Eye (tissue), 1 donor: ENCODE data around the gene DDAH2.

Experiments used
- DNase-seq: peaks from one replicate; pipeline ENCODE4 v3.0.0-alpha.2; 2015

DDAH2 gene, protein sequence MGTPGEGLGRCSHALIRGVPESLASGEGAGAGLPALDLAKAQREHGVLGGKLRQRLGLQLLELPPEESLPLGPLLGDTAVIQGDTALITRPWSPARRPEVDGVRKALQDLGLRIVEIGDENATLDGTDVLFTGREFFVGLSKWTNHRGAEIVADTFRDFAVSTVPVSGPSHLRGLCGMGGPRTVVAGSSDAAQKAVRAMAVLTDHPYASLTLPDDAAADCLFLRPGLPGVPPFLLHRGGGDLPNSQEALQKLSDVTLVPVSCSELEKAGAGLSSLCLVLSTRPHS

DNA sequence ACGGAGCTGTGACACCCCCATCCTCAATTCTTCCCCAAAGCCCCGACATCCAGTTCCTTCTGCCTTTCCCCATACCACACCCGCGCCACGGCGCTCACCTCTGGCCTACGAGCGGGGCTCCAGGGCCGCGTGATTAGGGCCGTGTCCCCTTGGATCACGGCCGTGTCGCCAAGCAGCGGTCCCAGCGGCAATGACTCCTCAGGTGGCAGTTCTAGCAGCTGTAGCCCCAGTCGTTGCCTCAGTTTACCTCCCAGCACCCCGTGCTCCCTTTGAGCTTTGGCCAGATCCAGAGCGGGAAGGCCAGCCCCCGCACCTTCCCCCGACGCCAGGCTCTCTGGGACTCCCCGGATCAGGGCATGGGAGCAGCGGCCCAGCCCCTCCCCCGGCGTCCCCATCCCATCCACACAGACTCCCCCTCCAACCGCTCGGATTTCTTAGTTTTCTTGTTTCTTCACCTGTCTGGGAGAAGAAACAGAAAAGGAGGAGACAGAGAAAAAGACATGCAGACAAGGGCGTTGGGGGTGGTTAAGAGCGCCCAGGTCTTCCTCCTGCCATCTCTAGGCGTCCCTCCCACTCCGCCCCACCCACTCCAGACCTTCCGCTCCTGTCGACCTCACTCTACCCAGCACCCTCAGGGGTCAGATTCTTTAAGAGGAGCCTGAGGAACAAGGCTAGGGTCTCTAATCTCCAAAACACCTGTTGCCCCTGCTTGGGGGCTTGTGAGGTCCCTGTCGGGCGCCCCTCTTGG lies at the start of gene DDAH2:
DDAH2 (minus strand) TSS at position 533 of the 748 bp plus-strand sequence; CDS start at position 395, 138 bp downstream.
- DNase-seq = no peak

DNA sequence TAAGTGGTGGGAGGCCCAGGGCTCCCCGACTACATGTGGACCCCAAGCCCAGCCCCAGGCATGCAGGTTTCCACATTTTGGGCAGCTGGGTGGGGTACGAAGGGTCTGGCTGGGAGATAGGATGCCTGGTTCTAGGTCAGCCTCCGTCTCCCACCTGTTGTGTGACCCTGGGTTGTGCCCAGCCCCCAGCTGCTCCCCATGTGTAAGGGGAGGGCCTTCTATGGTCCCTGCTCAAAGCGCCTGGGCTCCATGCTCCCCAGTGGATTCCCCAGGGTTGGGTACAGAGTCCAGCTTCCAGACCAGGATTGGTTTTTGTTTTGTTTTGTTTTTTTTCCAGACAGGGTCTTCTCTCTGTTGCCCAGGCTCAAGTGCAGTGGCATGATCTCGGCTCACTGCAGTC lies 49.1 kb upstream of the DDAH2 start:
- no peak for DNase-seq

DNA sequence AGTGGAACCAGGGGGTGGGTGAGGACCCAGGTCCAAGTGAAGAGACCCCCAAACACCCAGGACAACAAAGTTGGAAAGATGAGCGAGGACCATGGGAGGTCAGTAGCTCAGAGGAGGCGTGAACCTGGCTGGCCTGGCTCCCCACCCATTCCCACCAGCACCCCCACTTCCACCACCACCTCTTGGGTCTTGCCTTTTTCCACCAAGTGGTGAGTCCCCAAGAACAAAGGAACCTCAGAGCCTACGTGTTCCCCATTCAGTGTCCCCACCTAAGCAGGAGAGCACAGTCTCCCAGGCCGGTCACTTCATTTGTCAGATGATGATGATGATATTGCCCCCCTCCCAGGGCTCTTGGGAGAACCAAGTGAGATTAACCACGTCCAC lies 48.6 kb upstream of the DDAH2 start:
- DNase-seq = no peak

DNA sequence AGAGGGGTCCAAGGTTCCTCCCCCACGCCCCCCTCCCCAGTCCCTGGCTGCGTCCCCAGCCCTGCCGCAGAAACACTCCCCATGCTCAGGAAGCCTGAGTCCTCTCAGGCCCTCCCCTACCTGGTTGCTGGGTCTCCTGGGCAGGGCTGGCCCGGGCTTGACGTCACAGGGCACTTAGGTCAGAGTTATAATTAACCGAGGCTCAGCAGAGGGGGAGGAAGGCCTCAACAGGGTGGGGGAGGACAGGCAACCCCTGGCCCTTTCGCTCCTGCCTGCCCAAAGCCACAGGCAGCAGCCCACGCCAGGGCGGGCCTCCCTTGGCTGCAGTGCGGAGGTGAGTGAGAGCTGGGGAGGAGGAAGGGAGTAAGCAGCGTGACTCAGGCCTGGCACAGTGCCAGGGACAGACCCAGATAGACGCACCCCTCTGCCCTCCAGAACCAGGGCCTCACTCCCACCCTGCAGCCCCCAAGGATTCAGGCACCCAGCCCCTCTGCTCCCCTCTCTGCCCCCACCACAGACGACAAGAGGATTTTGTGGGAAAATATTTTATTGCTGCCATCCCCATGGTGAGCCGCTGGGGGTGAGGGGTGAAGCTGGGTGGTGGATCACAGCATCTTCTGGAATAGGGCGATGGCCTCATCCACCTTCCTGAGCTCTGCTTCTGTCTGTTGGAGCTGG lies 48.0 kb upstream of the DDAH2 start, which contains the start of gene VWA7:
VWA7 (minus strand) TSS at position 340 of the 678 bp plus-strand sequence. CDS start 549 bp downstream, outside the sequence.
- DNase-seq = peak; percentile 38

DNA sequence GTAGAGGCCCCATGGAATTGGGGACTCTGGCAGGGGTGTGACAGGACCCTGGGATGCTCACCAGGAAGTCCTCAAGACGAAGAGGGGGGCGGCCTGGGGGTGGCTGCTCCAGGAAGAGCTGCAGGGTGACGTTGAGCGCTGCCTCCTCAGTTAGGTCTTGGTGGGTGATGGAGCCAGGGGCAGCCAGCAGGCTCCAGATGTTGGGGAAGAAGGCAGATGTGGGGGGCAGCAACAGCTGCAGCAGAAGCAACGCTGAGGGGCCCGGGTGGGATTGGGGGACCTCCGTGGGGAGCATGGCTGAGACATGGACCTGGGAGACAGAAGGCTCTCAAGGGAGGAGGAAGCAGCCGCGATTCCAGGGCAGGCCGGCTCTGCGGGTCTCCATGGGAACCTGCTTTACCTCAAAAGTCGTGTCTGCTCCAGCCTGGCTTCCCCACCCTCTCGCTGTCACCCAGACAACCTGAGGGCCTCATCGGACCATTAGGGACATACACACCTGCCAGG lies 47.4 kb upstream of the DDAH2 start:
- no peak for DNase-seq

DNA sequence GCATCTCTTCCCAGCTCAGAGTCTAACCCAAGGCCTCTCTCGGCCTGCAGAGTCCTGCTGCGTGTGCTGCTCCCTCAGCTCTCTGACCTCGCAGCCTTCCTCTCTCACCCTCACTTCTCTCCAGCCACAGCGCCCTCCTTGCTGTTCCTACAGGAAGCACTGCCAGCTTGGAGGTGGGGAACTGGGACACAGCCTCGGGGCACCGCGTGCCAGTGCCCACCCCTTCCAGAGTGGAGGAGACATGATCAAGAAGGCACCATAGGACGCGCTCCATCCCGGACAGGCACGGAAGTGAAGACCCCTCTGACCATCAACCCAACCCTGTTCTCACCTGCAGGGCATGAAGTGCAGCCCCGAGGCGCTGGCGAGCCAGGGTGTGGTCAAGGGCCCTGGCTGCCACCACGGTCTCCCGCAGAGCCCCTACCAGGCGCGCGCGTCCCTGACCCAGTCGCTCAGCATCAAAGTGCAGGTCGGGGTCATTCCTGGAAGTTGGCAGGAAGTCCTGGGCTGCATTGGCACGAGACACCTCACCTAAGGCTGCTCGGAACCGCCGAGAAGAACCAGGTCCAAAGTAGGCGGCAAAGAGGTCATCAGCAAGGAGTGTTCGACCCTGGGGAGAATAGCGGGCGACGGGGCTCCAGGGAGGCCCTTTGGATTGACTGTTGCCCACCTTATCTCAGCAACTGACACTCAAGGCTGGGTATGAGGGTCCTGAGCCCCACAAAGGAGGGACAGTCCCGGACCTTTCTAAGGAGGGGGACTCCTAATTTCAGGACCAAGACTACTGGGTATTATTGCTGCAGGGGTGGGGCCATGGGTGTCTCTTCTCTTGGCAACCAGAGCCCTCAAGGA lies 46.8 kb upstream of the DDAH2 start:
- no peak for DNase-seq

DNA sequence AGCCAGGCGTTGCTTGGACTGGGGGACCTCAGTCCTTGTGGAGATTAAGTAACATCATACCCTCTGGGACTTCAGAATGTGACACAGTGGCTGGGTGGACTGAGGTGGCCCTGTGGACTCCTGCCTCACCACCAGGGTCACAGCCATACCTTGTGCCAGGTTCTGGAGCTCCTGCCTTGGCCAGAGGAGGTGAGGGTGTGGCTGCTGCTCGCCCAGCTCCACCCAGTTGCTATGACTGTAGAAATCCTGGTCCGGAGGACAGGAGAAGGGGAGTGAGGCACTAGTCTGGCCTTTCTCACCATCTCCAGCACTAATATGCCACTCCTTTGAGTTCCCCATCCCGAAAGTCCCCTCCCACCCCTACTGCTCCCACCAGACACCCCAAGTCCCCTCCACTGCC lies 46.1 kb upstream of the DDAH2 start:
- DNase-seq = no peak

DNA sequence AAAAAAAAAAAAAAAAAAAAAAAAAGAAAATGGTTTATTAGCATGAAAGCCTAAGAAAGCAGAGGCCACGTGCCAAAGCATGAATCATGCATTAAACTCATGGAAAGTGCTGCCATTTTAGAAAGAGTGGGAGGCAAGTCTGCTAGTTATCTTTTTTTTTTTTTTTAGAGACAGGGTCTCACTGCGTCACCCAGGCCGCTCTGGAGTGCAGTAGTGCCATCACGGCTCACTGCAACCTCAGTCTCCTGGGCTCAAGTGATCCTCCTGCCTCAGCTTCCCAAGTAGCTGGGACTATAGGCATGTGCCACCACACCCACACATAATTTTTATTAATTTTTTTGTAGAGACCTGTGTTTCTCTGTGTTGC lies 42.9 kb upstream of the DDAH2 start:
- no peak for DNase-seq

DNA sequence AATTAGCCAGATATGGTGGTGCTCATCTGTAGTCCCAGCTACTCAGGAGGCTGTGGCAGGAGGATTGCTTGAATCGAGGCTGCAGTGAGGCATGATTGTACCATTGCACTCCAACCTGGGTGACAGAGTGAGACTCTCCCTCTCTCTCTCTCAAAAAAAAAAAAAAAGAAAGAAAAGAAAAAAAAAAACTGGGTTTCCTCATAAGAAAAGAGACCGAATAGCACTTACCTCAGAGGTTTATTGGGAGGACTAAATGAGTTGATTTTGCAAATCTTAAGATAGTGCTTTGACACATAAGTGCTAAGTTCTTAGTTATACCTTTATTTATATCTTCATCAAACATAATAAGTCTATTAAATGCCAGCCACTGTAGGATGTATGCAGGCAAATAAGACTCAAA lies 41.8 kb upstream of the DDAH2 start:
- DNase-seq = no peak

DNA sequence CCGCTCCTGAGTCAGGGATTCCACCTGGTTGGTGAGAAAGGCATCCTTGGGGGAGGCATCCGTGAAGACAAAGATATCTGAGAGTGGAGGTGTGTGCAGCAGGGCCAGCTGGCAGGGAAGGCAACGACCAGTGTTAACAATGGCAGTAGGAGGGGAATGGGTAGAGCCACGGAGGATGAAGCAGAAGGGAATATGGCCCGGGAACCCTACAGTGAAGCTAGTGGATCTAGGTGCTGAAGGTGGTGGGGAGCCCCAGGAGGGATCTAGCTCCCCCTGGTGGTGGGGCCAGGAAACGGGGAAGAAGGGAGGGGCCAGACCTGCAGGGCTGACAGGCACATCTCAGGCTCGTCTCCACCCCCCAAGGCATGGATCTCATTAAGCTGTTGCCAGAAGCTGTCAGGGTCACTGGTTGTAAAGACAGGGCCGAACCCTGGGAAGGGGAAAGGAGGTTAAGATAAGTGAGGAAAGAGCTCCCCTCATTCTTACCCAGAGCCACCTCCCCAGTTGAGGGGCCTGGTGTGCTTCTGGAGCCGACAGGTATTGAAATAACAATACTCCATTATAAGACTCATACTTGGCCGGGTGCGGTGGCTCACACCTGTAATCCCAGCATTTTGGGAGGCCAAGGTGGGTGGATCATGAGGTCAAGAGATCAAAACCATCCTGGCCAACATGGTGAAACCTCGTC lies 40.7 kb upstream of the DDAH2 start:
- DNase-seq = peak; percentile 37

DNA sequence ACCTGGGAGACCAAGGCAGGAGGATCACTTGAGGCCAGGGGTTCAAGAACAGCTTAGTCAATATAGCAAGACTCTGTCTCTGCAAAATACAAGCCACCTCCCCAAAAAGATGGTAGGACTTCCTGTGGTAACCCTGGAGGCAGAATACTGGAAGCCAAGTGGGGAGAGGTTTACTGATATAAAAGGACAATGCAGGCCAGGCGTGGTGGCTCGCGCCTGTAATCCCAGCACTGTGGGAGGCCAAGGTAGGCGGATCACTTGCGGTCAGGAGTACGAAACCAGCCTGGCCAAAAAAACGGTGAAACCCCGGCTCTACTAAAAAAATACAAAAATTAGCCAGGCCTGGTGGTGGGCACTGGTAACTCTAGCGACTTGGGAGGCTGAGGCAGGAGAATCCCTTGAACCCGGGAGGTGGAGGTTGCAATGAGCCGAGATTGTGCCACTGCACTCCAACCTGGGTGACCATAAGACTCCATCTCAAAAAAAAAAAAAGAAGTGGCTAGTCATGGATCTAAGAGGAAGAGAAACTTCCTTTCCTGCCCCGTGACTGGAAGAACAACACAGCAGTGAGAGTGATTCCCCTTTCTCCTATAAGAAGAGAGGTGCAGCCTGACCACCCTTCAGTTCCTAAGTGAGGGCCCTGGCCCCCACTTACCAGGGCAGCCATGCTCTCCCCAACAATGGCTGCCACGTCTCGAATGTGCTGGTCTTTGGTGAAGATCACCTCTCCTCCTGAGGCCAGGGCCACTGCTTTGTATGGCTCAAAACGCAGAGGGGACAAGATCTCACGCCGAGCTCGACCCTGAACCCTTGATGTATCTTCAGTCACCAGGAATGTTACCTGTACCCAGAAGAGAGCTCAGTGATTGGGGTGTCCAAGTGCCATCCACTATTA lies 39.5 kb upstream of the DDAH2 start:
- no peak for DNase-seq

DNA sequence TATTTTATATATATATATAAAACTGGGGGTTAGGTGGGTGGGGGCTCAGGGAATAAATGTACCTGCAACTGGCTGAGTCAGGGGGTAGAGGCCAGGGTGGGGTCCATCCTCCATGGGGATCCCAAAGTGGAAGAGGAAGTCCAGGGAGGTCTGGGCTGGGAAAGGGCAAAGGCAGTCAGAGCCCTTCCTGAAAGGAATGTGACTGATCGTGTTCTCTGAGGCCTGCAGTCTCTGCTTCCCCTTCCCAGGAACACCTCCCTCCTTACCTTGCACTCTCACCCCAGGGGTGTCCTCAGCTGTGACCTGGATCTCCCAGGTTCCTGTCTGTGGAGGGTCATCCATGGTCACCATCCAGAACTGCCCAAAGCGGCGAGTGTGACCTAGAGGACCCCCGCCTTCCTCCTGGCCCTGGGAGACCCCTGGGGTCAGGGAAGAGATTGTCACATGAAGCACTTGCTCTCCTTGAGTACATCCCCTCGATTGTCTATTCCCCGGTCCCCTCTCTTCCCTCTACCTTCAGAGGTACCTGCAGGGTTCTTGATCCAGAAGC lies 38.1 kb upstream of the DDAH2 start:
- no peak for DNase-seq

DNA sequence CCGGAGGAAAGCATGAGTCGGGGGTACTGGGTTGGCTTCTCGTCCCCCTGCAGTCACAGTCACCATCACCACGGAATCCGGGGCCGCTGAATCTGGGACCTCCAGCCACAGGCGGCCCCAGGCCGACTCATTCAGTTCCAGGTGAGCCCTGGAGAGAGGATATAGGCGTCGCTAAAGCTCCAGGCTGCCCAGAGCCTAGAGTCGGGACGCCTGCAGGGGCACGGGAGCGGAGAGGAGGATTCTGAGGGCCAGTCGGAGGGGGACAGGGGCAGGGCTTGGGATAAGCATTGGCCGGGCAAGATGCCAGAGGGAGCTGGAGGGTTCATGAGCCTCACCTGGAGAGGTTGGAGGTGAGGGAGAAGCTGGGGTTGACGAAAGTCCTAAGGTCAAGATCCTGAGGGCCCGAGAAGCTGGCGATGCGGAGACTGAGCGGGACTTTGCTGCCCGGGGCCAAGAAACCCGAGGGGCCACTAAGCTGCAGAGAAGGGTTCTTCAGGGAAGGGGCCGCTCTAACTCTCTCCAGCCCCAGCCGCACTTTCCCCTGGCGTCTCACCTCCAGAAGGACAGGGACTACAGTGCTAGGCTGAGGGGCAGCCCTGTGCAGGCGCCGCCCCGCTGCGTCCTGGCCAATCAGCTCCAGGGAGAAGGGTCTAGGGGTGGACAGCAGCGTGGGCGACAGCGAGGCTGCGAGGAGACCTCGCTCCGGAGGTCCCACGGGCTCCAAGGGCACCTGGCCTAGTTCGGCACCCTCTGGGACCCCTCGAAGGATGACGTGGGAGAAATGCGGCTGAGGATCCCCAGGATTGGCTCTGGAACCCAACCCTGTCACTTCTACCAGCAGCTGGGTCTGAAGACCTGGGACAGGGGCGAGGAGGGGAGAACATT lies 37.1 kb upstream of the DDAH2 start:
- DNase-seq = peak; percentile 65

DNA sequence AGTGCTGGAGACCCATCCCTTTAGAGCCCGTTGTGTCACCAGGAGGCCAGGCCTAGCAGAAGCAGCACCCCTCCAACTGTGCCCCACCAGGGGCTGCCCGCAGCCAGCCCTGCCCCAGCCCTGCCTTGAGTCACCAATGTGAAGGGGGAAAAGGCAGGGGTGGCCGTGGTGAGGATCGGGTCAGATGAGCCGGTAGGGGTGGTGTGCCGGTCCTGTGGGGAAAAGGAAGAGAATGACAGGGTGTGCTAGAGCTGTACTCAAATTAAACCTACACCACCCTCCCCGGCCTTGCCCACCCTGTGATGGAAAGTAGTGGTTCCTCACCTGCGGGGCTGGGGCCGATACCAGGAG lies 36.4 kb upstream of the DDAH2 start:
- no peak for DNase-seq

DNA sequence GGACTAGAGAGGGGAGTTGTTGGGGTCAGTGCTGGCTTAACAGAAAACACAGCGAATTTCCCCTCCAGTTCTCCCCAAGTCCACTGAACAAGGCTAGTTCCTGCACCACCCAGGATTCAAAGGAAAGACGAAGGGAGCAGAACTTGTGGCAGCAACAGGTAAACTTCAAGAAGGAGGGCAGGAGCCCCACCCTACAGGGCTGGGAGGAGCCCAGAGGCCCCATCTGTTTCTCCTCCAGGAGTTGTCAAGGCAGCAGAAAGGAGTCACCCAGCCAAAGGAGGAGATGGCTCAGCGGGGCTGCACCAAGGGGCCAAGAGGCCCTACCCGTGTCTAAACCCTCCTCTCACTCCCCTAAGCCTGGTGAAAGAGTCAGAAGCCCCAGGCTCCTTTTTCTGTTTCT lies 35.1 kb upstream of the DDAH2 start:
- DNase-seq = peak; percentile 16

DNA sequence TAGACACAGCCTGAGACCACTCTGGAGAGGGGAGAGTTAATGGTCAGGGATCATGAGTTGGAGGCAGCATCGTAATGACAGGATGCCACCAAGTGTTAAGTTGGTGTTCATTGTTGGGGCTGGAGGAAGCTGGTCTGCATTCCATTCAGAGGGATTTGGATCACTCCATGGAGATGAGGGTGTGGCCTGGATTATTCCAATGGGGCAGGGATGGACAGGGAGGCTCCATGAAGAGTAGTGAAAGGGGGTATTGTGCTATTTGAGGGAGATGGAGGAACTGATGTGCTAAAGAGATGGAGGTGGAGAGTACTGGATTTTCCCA lies 34.5 kb upstream of the DDAH2 start:
- DNase-seq = peak; percentile 93

DNA sequence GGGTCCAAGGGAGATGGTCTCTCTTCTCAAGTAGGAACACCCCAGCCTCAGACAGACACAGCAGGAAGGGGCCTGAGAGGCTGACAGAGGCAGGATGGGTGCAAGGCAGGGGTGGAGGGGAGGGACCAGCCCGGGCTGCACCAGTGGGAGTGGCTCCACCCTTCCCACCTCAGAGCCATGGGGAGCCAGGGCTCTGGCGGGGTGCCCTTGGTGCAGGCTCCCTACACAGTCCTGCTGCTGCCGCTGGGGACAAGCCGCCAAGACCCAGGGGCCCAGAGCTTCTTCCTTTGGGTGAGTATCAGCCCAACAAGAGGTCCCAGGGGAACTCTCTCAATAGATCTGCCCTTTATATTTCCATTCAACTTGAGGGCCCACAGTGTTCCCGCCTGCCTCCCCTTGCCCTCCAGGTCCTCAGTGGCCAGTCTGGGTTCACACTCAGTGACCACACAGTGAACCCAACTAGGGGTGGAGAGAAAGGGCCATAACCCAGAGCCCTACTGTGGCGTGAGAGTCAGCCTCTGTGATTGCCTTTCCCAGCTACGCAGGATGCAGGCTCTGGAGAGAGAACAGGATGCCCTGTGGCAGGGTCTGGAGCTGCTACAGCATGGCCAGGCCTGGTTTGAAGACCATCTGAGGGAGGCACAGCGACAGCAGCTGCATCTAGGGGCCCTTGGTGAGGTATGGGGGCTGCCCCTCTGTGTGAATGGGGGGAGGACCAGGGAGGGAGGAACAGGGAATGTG lies 33.9 kb upstream of the DDAH2 start:
- no peak for DNase-seq

DNA sequence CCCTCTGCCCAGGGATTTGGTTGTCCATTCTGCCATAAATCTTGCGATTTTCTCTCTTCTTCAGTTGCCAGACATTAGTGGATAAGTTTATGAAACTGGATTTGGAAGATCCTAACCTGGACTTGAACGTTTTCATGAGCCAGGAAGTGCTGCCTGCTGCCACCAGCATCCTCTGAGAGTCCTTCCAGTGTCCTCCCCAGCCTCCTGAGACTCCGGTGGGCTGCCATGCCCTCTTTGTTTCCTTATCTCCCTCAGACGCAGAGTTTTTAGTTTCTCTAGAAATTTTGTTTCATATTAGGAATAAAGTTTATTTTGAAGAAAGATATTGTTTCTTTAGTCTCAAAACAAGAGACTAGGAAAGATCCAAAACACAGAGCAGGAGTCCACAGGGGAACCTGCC lies 33.3 kb upstream of the DDAH2 start, which contains the start of gene SAPCD1:
SAPCD1 (plus strand) TSS at position 301 of the 400 bp plus-strand sequence. CDS start 399 bp downstream, outside the sequence.
- DNase-seq = no peak

DNA sequence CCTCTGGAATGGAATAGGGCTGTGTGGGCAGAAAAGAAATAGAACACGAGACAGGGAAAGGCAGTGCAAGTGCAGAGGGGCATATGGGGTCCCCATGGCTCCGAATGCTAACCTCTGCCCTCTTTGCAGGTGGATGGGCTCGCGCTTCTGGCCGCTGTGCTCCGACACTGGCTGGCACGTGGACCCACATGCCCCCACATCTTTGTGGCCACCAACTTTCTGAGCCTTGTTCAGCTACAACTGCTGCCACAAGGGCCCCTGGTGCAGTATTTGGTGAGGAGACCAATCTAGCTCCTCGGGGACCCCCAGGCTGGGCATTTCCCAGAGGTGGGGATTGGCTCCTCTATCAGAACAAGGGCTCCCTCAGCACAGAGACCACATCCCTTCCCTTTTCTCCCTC lies 32.2 kb upstream of the DDAH2 start:
- DNase-seq = no peak
